WERI-Rb-1 (cell line): Measurements from ENCODE around the gene OR14A2.
"Not testable (repeated sequence)": the region's sequence is repeated elsewhere in the genome, so short reads cannot be mapped to it uniquely, and the experiment has no call there.

ENCODE experiments used
- DNase-seq: peaks from one replicate; pipeline ENCODE4 v3.0.0-alpha.2; 2020
- H3K27ac ChIP-seq: fragments of 250-450 bp; sonication (Bioruptor Pico); 2 replicates; pipeline ENCODE4 v1.5.1; 2020; ENCODE audit warnings: mild to moderate bottlenecking, moderate library complexity
- H3K27me3 ChIP-seq: fragments of 250-450 bp; sonication (Bioruptor Pico); 2 replicates; pipeline ENCODE4 v1.5.1; 2021; ENCODE audit warnings: mild to moderate bottlenecking, low read depth, moderate library complexity; ENCODE audit not compliant: insufficient read depth, severe bottlenecking
- H3K36me3 ChIP-seq: fragments of 250-450 bp; sonication (Bioruptor Pico); 2 replicates; pipeline ENCODE4 v1.5.1; 2020; ENCODE audit warnings: mild to moderate bottlenecking, moderate library complexity
- H3K4me3 ChIP-seq: 2 replicates; pipeline ENCODE4 v1.5.1; 2011; ENCODE audit warnings: low read depth, mild to moderate bottlenecking, control low read depth, low read length
- H3K9me3 ChIP-seq: fragments of 250-450 bp; sonication (Bioruptor Pico); 2 replicates; pipeline ENCODE4 v1.5.1; 2021; ENCODE audit warnings: mild to moderate bottlenecking, moderate library complexity; ENCODE audit not compliant: severe bottlenecking
- CTCF ChIP-seq: IDR thresholded peaks from 2 replicates; pipeline ENCODE4 v1.5.1; 2011; ENCODE audit warnings: low read depth, mild to moderate bottlenecking, control low read depth, inconsistent platforms, low read length

The OR14A2 gene

GRCh38 chr1:247721222-247721621 is 26.7 kb downstream of the OR14A2 start:
- TF ChIP-seq CTCF: no peak
- DNase-seq: no peak
- Histone ChIP-seq H3K9me3 (no peaks in the 10 kb centered on the region), H3K27me3 (no peaks in the 10 kb centered on the region), H3K4me3 (no peak overlapping the region), H3K27ac (no peak overlapping the region), H3K36me3 (no peaks in the 10 kb centered on the region)

- DNase-seq: no peak
- no peak within 1 kb of the TSS for H3K27ac ChIP-seq
- H3K36me3 ChIP-seq: no peaks in the 10 kb centered on the region
- H3K27me3 ChIP-seq: peaks cover 14% of the 10 kb centered on the region
- no peaks in the 10 kb centered on the region for H3K9me3 ChIP-seq
- no peak within 1 kb of the TSS for H3K4me3 ChIP-seq
- no peak for TF ChIP-seq CTCF
Observed at GRCh38 chr1:247716546-247716945, 31.4 kb downstream of the OR14A2 start, which contains the start of gene OR6F1. OR6F1 (minus strand) TSS chr1:247716646; CDS start chr1:247712755, 3,891 bp downstream.

GRCh38 chr1:247713753-247714152 is 34.2 kb downstream of the OR14A2 start:
- Histone ChIP-seq H3K4me3 (no peak overlapping the region), H3K36me3 (no peaks in the 10 kb centered on the region), H3K27me3 (peaks cover 28% of the 10 kb centered on the region), H3K27ac (no peak overlapping the region), H3K9me3 (peaks cover 2% of the 10 kb centered on the region)
- no peak for DNase-seq
- no peak for TF ChIP-seq CTCF

- H3K9me3 ChIP-seq, DNase-seq, H3K27ac ChIP-seq, H3K4me3 ChIP-seq, H3K36me3 ChIP-seq: not testable (repeated sequence)
- peaks cover 30% of the 10 kb centered on the region for H3K27me3 ChIP-seq
Observed at GRCh38 chr1:247710681-247711080, 37.3 kb downstream of the OR14A2 start.

- no peak for DNase-seq
- no peaks in the 10 kb centered on the region for H3K36me3 ChIP-seq
- no peak for TF ChIP-seq CTCF
- H3K27ac ChIP-seq: no peak overlapping the region
- H3K9me3 ChIP-seq: peaks cover 3% of the 10 kb centered on the region
- peaks cover 14% of the 10 kb centered on the region for H3K27me3 ChIP-seq
- no peak overlapping the region for H3K4me3 ChIP-seq
Observed at GRCh38 chr1:247701338-247701737, 46.6 kb downstream of the OR14A2 start.

GRCh38 chr1:247681288-247681897 is 66.5 kb downstream of the OR14A2 start:
- peak; percentile 76 for DNase-seq
- peak; percentile 82 for TF ChIP-seq CTCF
- H3K27ac ChIP-seq: no peak overlapping the region
- H3K36me3 ChIP-seq: no peaks in the 10 kb centered on the region
- peaks cover 48% of the 10 kb centered on the region for H3K27me3 ChIP-seq
- no peak overlapping the region for H3K4me3 ChIP-seq
- H3K9me3 ChIP-seq: no peaks in the 10 kb centered on the region
